ENCODE measurements around the gene MAMSTR. TPM values are rescaled to one million over a fixed set of nuclear protein-coding genes. Genes with fewer than 3 reads are reported as not detected.

Gene MAMSTR
- total and polyA plus RNA-seq, 11 donors: 0.65 to 5.5 (median 2.0) TPM

- peak in 1 of 2 donors; percentile 50 for TF ChIP-seq POLR2A (IDR thresholded peaks at IDR 0.05)
- TF ChIP-seq, protein P1, sequence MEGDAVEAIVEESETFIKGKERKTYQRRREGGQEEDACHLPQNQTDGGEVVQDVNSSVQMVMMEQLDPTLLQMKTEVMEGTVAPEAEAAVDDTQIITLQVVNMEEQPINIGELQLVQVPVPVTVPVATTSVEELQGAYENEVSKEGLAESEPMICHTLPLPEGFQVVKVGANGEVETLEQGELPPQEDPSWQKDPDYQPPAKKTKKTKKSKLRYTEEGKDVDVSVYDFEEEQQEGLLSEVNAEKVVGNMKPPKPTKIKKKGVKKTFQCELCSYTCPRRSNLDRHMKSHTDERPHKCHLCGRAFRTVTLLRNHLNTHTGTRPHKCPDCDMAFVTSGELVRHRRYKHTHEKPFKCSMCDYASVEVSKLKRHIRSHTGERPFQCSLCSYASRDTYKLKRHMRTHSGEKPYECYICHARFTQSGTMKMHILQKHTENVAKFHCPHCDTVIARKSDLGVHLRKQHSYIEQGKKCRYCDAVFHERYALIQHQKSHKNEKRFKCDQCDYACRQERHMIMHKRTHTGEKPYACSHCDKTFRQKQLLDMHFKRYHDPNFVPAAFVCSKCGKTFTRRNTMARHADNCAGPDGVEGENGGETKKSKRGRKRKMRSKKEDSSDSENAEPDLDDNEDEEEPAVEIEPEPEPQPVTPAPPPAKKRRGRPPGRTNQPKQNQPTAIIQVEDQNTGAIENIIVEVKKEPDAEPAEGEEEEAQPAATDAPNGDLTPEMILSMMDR (IDR thresholded peaks at IDR 0.05): peak in 1 of 12 donors; percentile 16
- intact Hi-C loops (cut with DNase I): loop anchor here in 7 of 10 donors (5.0 to 10.0 kb wide), 2 partner anchors 37 to 69 kb away; partner anchors contain the start of gene CA11 (in 1 of the 7)
- Histone ChIP-seq H3K36me3 (no peaks in the 10 kb centered on the region), H3K9me3 (peaks cover 0 to 5% (median 0%) of the 10 kb centered on the region in 12 donors), H3K4me1 (peaks cover 4 to 53% (median 34%) of the 10 kb centered on the region in 12 donors), H3K27ac (peak overlapping the region; percentile 76 to 91 (median 87)), H3K4me3 (peak overlapping the region; percentile 45 to 84 (median 68)), H3K27me3 (no peaks in the 10 kb centered on the region)
- ATAC-seq (peak; percentile 91 to 94 (median 92)), DNase-seq (peak; percentile 99 to 100 (median 99))
- 0 to 1% (median 1%) methylated on average over 52 to 67 of the region's 67 CpGs for WGBS, 4 donors
Observed at GRCh38 chr19:48713864-48714755, 5.4 kb downstream of the MAMSTR start.

DNA sequence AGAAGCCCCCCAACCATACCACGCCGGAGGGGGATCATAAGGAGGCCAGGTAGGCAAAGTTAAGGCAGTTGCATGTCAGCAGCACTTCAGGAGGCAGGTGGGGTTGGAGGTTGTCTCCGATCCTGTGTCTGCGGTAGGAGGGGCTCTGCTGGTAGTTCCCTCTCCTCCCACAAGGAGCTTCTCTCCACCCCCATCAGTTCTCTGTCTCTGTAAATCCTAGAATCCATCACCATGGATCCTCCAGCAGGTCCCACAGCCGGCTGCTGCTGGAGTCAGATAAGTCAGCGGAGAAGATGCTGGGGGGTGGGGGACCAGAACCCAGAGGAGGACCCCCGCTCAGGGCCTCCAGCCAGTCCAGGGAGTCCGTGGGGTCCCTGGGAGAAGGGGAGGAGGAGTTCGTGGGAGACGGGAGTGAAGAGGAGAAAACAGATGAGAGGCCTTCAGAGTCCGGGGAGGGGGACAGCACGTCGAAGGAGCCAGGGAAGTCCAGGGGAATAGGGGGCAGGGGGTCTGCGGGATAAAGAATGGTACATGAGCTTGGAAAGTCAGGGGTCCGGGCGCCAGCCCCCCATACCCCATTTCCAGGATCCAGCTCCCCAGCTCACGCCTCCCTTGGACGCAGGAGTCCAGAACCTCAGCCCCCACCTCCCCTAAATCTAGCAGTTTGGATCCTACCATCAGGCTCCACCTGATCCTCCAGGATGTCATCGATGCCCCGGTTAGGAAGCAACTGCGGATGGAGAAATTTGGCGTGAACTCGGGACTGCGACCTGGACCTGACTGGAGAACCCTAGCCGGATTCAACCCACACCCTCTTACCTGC is 6.3 kb downstream of the MAMSTR start:
- no peak for TF ChIP-seq POLR2A (IDR thresholded peaks at IDR 0.05)
- TF ChIP-seq, protein P1 (IDR thresholded peaks at IDR 0.05): peak in 1 of 12 donors; percentile 7
- H3K4me1 ChIP-seq: peaks cover 4 to 45% (median 30%) of the 10 kb centered on the region in 12 donors
- H3K27ac ChIP-seq: peak overlapping the region in 11 of 12 donors; percentile 27 to 90 (median 71)
- H3K4me3 ChIP-seq: peak overlapping the region; percentile 45 to 84 (median 68)
- DNase-seq: peak in 2 of 5 donors; percentile 27 to 36
- peaks cover 0 to 5% (median 0%) of the 10 kb centered on the region in 12 donors for H3K9me3 ChIP-seq
- intact Hi-C loops (cut with DNase I): loop anchor here in 7 of 10 donors (5.0 to 10.0 kb wide), 2 partner anchors 36 to 68 kb away; partner anchors contain the start of gene CA11 (in 1 of the 7)
- no peak for ATAC-seq
- H3K36me3 ChIP-seq: no peaks in the 10 kb centered on the region
- WGBS, 4 donors: 16 to 27% (median 21%) methylated on average over 21 to 25 of the region's 25 CpGs
- H3K27me3 ChIP-seq: no peaks in the 10 kb centered on the region

DNA sequence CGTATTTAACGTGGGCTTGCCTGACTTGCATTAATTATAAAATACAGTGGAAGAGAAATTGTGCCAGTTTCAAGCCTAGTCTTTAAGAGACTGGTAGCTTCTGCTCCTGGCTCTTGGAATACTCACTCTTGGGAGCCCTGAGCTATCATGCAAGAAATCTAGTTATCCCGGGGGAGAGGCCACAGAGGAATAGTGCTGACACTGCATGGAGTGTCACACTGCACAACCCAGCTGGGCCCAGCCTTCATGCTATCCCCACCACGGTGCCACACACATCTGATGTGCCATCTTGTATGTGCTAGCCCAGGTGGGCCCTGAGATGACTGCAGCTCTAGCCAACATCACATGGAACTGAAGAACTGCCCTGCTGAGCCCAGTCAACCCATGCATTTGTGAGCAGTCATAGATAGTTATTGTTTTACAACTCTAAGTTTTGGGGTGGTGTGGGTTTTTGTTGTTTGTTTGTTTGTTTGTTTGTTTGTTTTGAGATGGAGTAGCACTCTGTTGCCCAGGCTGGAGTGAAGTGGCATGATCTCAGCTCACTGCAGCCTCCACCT is 8.3 kb downstream of the MAMSTR start:
- DNase-seq (no peak), ATAC-seq (no peak)
- intact Hi-C loops (cut with DNase I): loop anchor here in 7 of 10 donors (5.0 to 10.0 kb wide), 2 partner anchors 34 to 66 kb away; partner anchors contain the start of gene CA11 (in 1 of the 7)

More for the DNA sequence above, 8.3 kb downstream of the MAMSTR start:
- Histone ChIP-seq H3K36me3 (peaks cover 0 to 4% (median 0%) of the 10 kb centered on the region in 9 donors), H3K9me3 (peaks cover 0 to 5% (median 0%) of the 10 kb centered on the region in 12 donors), H3K27me3 (no peaks in the 10 kb centered on the region), H3K27ac (no peak overlapping the region), H3K4me3 (no peak overlapping the region), H3K4me1 (peaks cover 0 to 30% (median 16%) of the 10 kb centered on the region in 12 donors)
- TF ChIP-seq, protein P1 (IDR thresholded peaks at IDR 0.05): no peak
- no peak for TF ChIP-seq POLR2A (IDR thresholded peaks at IDR 0.05)
- 76 to 93% (median 91%) methylated on average over 4 of the region's 4 CpGs for WGBS, 4 donors

Measured in heart left ventricle (tissue), 16 donors.